ENCODE data around the gene HLA-DMB.

Gene HLA-DMB

GRCh38 chr6:32940656-32941213, at the start of gene HLA-DMB:
TSS of gene HLA-DMB (minus strand) at chr6:32941028. CDS start at chr6:32940807, 221 bp downstream.
- no peak for DNase-seq

GRCh38 chr6:32989368-32989767, 48.5 kb upstream of the HLA-DMB start:
- DNase-seq: no peak

- peak; percentile 81 for DNase-seq
These were observed 44.0 kb upstream of the HLA-DMB start for GRCh38 chr6:32984622-32985389.

GRCh38 chr6:32983964-32984621, 43.3 kb upstream of the HLA-DMB start:
- DNase-seq: no peak

GRCh38 chr6:32983493-32983848, 42.6 kb upstream of the HLA-DMB start:
- DNase-seq: no peak

- DNase-seq: no peak
These were observed 42.1 kb upstream of the HLA-DMB start for GRCh38 chr6:32982702-32983492.

GRCh38 chr6:32982084-32982701, 41.4 kb upstream of the HLA-DMB start:
- DNase-seq: peak; percentile 28

- DNase-seq: no peak
These were observed 39.7 kb upstream of the HLA-DMB start for GRCh38 chr6:32980488-32981038.

GRCh38 chr6:32979720-32980487, 39.1 kb upstream of the HLA-DMB start:
- no peak for DNase-seq

- no peak for DNase-seq
These were observed 37.1 kb upstream of the HLA-DMB start for GRCh38 chr6:32977953-32978324.

GRCh38 chr6:32977272-32977952, 36.6 kb upstream of the HLA-DMB start:
- no peak for DNase-seq

- no peak for DNase-seq
These were observed 35.7 kb upstream of the HLA-DMB start for GRCh38 chr6:32976334-32977069.

- DNase-seq: no peak
These were observed 35.1 kb upstream of the HLA-DMB start for GRCh38 chr6:32975886-32976285.

- DNase-seq: no peak
These were observed 33.9 kb upstream of the HLA-DMB start for GRCh38 chr6:32974541-32975308.

GRCh38 chr6:32974016-32974333, 33.1 kb upstream of the HLA-DMB start:
- no peak for DNase-seq

GRCh38 chr6:32973144-32974015, 32.6 kb upstream of the HLA-DMB start:
- DNase-seq: no peak

- peak; percentile 90 for DNase-seq
These were observed 31.7 kb upstream of the HLA-DMB start for GRCh38 chr6:32972353-32973143.

All from NCI-H2171 (cell line).